GM21515 (cell line): ENCODE results near the gene DTNA.
A peak's percentile ranks its signal among the peaks of the same experiment; 100 is the strongest.
"Not testable (repeated sequence)": the region's sequence is repeated elsewhere in the genome, so short reads cannot be mapped to it uniquely, and the experiment has no call there.

Experiments
- ATAC-seq: cut with Tn5 transposase; IDR thresholded peaks from one replicate; pipeline ENCODE4 v1.9.1; 2021; ENCODE audit not compliant: unreplicated experiment

The DTNA gene

DNA sequence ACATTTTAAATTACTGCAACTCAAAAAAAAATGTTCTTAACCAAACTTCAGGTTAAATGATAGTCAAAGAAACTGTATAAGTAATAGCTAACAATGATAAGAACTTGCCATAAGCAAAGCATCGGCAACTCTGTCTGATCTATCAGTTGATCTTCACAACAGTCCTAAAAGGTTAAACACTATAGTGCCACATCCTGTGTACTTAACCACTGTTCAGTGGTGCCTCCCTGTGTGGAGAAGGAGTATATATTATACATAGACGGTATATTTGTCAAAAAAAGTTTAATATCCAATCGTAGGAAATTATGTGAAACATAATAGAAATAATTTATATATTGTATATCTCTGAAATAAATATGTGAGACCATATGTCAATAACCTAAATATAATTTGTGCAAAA lies 13.0 kb downstream of the DTNA start:
- ATAC-seq: no peak

DNA sequence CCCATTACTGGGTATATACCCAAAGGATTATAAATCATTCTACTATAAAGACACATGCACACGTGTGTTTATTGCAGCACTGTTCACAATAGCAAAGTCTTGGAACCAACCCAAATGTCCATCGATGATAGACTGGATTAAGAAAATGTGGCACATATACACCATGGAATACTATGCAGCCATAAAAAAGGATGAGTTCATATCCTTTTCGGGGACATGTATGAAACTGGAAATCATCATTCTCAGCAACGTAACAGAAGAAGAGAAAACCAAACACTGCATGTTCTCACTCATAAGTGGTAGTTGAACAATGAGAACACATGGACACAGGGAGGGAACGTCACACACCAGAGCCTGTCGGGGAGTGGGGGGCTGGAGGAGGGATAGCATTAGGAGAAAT lies 15.6 kb downstream of the DTNA start:
- ATAC-seq: not testable (repeated sequence)

DNA sequence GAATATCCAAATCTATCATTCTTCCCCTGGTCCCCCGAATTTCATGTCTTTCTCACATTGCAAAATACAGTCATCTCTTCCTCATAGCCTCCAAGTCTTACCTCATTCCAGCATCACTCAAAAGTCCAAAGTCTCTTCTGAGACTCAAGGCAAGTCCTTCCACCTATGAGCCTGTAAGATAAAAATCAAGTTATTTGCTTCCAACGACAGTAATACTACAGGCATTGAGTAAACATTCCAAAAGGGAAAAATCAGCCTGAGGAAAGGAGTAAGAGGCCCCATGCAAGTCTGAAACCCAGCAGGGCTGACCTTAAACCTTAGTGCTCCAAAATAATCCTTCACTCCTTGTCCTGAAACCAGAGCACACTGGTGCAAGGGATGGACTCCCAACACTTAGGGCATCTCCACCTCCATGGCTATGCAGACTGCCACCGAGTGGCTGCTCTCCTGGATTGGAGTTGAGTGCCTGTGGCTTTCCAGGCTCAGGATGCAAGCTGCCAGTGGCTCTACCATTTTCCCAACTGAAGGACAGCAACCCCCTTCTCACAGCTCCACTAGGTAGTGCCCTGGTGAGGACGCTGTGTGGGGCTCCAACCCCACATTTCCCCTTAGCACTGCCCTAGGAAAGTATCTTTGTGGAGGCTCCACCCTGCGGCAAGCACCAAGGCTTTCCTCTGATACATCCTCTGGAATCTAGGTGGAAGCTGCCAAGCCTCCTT lies 16.3 kb downstream of the DTNA start:
- ATAC-seq: no peak

DNA sequence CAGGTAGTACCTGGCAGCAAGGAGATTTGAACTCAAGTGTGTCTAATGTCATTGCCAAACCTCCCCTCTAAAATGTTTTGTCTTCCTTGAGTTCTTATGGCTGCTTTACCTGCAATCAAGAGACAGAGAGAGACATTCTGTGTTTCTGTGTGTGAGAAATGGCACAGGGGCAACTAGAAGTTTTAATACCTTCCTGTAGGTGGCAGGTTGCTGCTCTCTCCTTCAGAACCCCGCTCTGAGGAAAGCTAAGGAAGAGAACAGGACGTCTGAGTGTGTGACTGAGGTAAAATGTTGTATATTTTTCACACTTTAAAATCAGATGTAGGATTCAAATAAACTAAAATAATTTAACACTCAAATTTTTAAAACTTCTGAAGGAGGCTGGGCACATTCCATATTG lies 19.2 kb downstream of the DTNA start:
- ATAC-seq: peak; percentile 69

DNA sequence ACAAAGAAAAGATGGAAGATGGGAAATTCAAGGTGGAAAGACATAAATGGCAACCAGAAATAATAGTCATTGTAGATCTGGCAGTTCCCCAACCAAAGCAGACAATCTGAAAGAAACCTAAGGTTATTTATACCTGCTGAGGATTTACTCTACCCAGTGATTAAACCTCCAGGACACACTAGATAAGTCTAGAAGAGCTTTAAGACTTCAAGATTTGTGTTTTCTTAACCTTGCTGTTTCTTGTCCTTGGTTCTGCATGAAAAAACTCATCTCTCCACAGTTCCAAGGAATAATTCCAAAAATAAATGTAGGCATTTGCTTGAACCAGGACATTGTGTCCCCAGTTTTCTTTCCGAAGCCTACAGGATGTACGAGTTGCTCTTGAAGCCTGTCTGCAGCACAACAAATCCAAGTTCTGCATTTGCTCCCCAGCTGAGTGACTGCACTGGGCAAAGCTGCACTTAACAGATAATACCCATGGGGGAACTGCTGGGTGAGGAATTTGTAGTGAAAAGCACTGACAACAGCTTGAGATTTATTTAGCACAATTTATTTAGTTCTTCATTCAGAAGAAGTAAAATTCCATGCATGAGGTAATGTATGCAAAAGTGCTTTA lies 19.8 kb downstream of the DTNA start:
- no peak for ATAC-seq

DNA sequence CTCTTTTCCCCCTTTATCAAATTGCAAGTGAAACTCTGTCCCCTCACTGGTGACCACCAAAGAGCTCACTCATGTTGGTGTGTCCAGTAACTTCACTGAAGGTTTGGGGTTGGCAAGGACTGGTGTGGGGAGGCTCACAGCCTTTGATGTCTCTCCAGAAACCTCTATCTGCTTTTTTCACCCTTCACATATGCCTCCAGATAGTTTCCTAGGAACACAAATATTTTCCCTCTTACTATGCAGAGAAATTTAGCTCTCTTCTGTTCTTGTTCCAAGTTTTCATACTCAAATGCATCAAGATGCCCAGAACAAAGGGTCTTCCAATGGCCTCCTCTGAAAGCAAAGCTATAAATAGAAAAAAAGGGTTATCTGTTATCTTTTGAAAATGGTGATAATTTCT lies 20.7 kb downstream of the DTNA start:
- no peak for ATAC-seq

DNA sequence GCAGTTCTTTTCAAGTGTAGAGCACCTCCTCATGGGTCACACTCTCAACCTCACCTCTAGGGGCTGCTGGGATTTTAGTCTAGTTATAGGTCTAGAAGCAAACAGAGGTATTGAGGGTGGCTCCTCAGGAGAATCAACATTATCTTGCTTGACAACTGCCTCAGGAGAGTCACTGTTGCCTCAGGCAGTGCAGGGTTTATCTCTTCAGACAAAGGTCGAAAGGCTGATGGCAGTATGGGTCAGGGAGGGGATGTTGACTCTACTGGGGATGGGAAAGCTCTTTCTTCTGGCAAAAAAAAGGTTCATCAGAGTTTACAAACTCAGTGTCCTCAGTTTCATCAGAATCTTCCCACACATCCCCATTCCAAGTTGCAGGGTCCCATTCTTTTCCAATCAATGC lies 24.0 kb downstream of the DTNA start:
- no peak for ATAC-seq

DNA sequence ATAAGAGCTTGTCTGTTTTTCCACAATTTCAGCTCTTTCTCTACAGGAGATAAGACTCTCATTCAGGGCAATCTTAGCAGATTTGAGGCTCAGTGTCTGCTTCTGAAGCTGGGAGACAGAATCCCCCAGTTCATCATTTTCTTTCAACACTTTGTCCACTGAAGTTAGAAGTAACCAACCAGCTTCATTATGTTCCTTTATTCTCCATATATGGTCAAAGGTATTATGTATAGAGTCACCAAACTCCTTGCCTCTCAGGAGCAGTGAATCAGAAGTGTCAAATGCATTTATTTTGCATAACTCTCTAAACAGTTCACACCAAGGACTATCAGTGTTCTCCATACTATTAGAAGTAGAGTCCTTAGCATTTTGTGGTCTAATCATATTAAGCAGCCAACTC lies 24.4 kb downstream of the DTNA start:
- not testable (repeated sequence) for ATAC-seq

DNA sequence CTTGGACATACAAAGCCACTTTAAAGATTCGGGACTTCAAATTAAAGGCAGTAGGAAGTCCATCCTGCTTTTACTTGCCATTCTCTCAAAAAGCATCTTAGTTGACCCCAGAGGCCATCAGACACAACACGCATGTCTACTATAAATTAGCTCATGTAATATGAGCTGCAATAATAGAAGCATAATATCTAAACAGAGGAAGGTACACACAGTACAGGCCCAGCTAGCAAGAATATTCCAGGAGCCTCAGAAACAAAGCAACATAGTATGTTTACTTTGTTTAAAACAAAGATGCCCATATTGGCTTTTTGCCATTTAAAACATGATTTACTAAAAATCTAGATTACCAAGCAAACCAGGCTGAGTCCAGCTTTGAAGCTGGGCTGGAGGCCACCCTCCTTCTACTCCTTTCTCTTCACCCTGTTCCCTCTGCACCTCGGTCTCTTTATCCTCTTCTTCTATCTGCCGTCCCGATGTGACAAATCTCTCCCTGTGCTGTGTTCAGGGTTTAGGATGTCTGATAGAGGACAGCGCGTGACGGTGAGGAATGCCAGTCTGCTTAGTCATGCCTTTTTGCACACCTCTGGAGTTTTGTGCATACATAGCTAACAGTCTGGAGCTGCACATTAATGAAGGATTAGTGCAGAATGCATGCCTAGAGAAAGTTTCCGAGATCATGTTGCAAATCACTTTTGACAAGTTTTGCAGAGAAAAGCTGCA lies 28.2 kb downstream of the DTNA start:
- ATAC-seq: no peak

DNA sequence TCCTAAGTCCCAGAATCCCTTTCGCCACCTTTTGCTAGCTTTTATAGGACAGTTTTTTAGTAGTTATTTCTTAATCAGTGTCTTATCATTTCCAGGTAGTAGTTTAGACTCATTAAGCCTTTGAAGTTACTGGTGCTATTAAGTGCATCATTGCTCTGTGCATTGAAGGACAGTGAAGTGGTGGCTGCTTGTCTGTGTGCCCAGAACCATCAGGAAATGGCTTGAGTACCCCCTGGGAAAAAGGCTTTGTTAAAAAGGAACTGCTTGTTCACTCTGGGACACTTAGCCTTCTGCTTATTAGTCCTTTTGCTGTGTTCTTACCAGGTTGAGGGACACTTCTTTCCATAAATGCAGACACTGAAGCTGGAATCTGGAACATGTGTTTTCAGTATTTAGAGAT lies 30.0 kb downstream of the DTNA start:
- no peak for ATAC-seq

DNA sequence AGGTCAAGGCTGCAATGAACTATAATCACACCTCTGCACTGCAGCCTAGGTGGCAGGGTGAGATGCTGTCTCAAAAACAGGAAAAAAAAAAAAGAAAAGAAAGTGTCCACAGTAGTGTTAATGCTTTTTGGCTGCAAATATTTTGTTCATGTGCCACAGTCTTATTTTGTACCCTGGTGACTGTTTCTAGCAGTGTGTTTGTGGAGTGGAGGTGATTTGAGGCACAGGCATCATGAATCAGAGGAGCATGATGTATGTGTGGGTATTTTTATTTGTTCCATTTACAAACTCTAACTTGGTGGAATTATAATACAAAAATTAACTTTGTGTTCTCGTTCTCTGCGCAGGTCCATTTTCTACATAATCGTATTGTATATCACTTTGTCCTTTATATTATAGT lies 30.6 kb downstream of the DTNA start:
- ATAC-seq: no peak

DNA sequence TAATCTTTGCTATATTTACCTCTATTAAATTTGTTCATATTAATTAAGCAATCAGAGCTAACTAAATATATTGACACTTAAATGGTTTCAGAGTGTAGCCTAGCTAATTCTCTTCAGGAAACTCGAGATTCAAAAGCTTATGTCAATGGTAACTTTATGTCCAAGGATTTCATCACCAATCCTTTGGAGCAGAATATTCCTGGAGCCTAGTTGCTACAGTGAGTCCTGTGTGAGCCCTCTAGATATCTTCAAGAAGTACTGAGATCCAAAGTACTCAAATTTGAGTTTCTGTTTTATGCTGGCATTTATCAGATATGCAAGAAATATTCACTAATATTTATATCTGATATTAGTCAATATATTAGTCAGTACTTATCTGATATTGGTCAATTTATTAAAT lies 31.3 kb downstream of the DTNA start:
- no peak for ATAC-seq

DNA sequence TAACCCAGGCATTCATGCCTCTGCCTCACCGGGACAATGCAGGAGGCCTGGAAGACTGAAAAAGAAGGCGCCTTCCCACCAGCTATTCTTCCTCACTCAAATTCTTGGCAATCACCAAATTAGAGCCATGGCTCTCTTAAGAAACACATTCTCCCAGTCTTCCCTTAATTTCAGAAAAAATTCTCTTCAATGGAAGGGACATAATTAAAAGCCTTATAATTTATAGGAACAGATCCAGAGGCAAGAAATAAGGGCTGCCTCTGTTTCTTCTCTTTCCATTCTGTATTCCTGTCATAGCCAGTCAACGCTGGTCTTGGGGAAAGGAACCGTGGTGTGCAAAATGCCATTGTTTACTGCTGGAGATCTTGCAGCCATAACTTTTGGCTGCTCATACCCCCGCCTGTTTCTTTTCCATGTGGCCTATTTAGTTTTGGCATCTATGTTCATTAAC lies 32.8 kb downstream of the DTNA start:
- ATAC-seq: no peak

DNA sequence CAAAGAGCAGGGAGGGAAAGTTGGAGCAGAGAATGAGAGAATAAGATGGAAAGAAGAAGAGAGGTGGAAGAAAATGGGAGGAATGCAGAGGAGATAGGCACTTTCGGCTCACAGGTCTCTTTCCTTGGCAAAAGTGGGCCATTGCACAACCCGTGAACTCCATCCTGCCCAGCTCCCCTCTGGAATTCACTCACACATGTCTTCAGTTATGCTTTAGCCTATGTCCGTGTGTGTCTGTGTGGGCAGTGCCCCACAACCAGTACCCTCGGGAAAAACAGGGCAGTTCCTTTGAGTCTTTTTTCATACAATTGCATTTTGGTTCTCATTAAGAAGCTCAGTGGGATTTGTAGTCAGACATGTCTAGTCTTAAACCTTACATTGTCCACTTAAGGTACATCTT lies 34.5 kb downstream of the DTNA start:
- ATAC-seq: no peak

DNA sequence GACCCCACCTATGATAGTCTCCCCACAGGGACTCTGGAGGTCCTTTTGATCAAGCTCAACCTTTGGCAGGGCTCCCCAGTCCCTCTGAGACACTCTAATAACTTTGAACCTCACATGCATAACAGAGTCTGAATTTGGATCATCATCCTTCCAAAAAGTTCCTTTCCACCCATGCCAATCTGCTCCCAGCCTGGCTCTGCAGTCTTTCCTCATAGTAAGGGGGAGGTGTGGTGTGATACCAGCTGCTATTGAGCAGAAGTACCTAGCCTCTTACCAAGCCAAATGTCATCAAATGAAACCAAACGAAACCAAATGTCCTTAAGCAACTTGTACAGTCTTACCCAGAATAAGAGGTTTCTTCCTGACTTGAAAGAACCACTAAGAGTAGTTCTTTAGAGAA lies 36.5 kb downstream of the DTNA start:
- ATAC-seq: no peak

DNA sequence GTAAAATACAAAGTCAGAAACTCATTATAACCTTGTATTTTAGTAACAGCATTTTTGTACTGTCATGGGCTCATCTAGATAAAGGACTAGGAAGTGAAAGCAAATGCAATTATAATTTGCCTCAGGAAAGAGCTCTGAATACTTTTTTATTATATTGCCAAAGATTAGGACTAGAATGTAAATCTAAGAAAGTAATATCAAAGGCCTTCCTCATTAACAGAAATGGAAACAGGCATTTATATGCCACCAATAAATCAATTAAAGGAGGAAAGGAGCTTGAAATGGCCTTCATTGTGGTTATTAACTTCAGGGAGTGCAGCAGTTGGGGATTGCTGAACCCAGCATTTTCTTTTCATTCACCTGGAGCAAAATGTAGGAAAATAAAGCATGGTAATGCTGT lies 39.6 kb downstream of the DTNA start:
- no peak for ATAC-seq

DNA sequence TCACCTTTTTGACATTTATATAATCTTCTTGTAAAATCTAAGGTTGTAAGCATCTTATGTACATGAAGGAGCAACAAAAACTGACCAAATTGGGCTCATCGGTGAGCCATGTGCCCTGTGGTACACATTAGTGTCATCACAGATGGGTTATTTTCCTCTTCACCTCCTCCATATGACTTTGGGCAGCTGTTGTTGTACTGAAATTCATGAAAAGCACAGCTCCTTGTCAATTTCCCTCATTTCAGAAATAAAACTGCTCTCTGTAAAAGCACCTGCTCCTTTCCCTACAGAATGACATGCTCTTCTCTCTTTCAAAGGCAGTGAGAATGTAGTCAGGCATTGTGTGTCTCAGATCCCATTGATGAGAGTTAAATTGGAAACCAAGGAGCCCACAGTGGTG lies 42.0 kb downstream of the DTNA start:
- ATAC-seq: no peak

DNA sequence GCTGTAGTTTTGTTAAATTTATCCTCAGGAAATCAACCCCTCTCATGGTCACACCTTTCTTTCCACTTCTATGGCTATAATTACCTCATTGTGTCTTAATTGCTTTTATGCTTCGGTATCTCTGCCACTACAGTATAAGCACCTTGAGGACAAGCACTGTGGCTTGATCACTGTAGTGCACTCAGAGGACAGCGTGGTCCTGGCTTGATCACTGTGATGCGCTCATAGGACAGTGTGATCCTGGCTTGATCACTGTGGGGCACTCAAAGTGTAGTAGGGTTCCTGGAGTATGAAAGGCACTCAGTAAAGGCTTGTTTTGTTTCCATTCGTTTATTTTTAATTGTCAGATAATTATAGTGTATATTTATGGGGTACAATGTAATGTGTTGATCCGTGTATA lies 44.2 kb downstream of the DTNA start:
- ATAC-seq: no peak

DNA sequence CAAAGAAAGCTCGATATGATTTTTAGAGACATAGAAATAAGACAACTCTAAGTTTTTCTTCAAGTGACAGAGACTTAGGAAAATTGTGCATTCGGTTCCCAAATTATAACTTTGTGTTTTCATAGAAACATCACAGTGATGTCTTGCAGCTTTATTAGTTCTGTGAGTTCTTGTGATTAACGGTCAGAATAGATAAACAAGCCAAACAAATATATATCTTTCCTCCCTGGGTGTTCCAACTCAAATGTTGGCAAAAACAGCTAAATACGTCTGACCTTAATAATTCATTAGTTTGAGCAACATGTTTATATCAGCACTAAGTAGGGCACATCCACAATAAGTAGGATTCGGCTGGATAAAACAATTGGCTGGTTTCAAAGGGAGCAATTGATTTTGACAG lies 47.6 kb downstream of the DTNA start:
- ATAC-seq: no peak

DNA sequence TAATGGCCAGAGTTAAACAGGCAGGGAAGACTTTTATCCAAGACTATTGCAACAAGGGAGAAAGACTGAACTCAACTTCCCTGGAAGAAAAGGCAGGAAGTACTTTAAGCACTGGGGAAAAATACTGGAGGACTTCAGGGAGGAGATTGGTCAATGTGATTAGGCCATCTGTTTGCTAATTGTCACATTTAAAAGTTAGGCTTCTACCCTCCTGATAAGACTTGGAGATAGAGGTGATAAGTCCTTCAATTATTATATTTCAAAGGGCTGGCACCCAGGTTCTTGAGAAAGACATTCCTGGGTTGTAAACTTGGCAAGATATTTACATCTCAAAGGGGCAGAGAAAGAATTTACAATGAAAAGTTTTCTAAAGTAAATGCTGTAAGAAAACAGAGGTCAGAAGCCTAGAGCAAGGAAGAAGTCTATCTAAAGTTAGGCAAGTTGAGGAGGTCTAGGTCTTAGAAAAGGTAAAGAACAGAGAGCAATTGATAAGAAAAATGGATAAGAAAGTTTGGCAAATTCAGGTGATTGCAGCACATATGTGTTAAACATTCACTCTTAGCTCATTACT lies 48.4 kb downstream of the DTNA start:
- no peak for ATAC-seq

DNA sequence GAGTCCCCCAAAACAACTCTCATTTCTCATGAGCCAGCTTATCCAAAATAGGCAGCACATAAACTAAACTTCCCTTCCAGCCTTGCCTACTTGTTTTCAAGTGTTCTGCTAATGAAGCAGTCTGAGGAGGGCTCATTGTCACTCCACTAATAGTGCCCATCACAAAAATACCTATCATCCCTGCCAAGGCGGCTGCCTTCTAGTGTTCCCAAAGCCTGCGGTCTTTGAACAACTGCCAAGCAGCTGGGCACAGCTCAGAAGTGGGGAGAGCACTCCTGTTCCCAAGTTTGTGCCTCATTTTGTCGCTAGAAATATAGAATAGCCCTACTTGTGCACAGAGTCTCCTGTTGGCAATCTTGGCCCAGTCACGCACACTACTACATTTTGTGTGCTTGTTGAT lies 50.3 kb downstream of the DTNA start:
- ATAC-seq: no peak

DNA sequence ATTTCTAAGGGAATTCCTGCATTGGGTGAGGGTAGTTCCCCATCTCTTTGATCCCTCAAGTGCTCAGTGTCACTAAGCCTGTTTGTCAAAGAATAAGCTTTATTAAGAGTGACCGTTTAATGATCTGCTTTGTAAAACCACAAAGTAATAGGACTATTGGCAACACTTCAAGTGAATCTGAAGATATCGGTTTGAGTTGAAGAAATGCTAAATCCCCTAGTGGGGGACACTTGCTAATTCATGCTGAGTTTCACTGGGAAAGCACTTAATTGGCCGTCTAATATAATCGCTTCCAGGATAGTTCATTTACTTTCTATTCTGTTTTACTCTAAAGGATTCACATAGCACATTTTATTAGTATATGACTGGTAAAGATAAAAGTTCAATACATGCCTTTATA lies 54.4 kb downstream of the DTNA start:
- no peak for ATAC-seq
